ENCODE results near the gene MYH9. TPM values are rescaled to one million over a fixed set of nuclear protein-coding genes. Genes with fewer than 3 reads are reported as not detected.

The MYH9 gene
- total RNA-seq, 1 donor from 2014 or later = 204 TPM

GRCh38 chr22:36369004-36369921 lies 18.5 kb downstream of the MYH9 start:
- DNase-seq (ENCODE audit: low spot score) = no peak
- no peak for ATAC-seq

GRCh38 chr22:36368359-36368983 lies 19.3 kb downstream of the MYH9 start:
- DNase-seq (ENCODE audit: low spot score) (no peak), ATAC-seq (no peak)

GRCh38 chr22:36367479-36367878 lies 20.3 kb downstream of the MYH9 start:
- ATAC-seq (no peak), DNase-seq (ENCODE audit: low spot score) (no peak)

GRCh38 chr22:36367066-36367465 lies 20.7 kb downstream of the MYH9 start:
- no peak for DNase-seq (ENCODE audit: low spot score)

GRCh38 chr22:36366291-36366708 lies 21.5 kb downstream of the MYH9 start:
- DNase-seq (ENCODE audit: low spot score) = no peak
- ATAC-seq = no peak

More at GRCh38 chr22:36367066-36367465, 20.7 kb downstream of the MYH9 start:
- ATAC-seq = no peak

- ATAC-seq = peak; percentile 5
- no peak for DNase-seq (ENCODE audit: low spot score)
Observed at GRCh38 chr22:36365020-36365411, 22.8 kb downstream of the MYH9 start.

GRCh38 chr22:36364255-36365019 lies 23.3 kb downstream of the MYH9 start:
- DNase-seq (ENCODE audit: low spot score) (no peak), ATAC-seq (no peak)

- peak; percentile 66 for ATAC-seq
- DNase-seq (ENCODE audit: low spot score) = no peak
Observed at GRCh38 chr22:36363349-36363981, 24.3 kb downstream of the MYH9 start.

- DNase-seq (ENCODE audit: low spot score) (no peak), ATAC-seq (no peak)
Observed at GRCh38 chr22:36362932-36363331, 24.8 kb downstream of the MYH9 start.

- peak; percentile 58 for ATAC-seq
- DNase-seq (ENCODE audit: low spot score) = no peak
Observed at GRCh38 chr22:36362075-36362474, 25.7 kb downstream of the MYH9 start.

- no peak for DNase-seq (ENCODE audit: low spot score)
- no peak for ATAC-seq
Observed at GRCh38 chr22:36360871-36361383, 26.8 kb downstream of the MYH9 start.

- DNase-seq (ENCODE audit: low spot score) (no peak), ATAC-seq (no peak)
Observed at GRCh38 chr22:36360011-36360410, 27.8 kb downstream of the MYH9 start.

GRCh38 chr22:36359470-36359996 lies 28.2 kb downstream of the MYH9 start:
- no peak for DNase-seq (ENCODE audit: low spot score)
- ATAC-seq = no peak

GRCh38 chr22:36358533-36359469 lies 29.0 kb downstream of the MYH9 start:
- ATAC-seq (no peak), DNase-seq (ENCODE audit: low spot score) (no peak)

- ATAC-seq = no peak
- no peak for DNase-seq (ENCODE audit: low spot score)
Observed at GRCh38 chr22:36356708-36357624, 30.8 kb downstream of the MYH9 start.

- no peak for DNase-seq (ENCODE audit: low spot score)
Observed at GRCh38 chr22:36355894-36356293, 31.9 kb downstream of the MYH9 start.

GRCh38 chr22:36355362-36355761 lies 32.4 kb downstream of the MYH9 start:
- no peak for DNase-seq (ENCODE audit: low spot score)
- no peak for ATAC-seq

More at GRCh38 chr22:36355894-36356293, 31.9 kb downstream of the MYH9 start:
- no peak for ATAC-seq

- ATAC-seq = peak; percentile 72
- peak; percentile 94 for DNase-seq (ENCODE audit: low spot score)
Observed at GRCh38 chr22:36352803-36353507, 34.8 kb downstream of the MYH9 start.
